Measurements from ENCODE around the gene ZNF679.
A peak's percentile ranks its signal among the peaks of the same experiment; 100 is the strongest.
"Not testable (repeated sequence)": the region's sequence is repeated elsewhere in the genome, so short reads cannot be mapped to it uniquely, and the experiment has no call there.

Gene ZNF679

DNA sequence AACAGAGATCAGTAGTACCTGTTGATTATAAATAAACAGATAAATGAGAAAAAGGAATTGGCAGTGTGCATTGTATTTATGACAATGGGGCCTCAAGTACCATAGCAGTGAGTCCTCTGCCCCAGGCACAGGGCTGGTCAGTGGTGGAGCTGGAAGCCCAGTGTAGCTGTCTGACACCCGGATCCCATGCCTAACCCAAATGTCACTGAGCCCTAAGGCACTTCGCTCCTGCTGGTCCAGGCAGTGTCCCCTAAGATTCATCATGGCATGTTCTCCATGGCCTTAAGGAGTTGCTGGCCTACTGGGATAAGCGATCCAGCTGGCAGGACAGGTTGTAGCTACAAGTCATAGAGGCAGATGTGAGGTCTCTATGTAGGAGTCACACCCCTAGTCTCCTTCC, 82.2 kb downstream of the ZNF679 start:
- DNase-seq (ENCODE audit: low read depth): no peak

DNA sequence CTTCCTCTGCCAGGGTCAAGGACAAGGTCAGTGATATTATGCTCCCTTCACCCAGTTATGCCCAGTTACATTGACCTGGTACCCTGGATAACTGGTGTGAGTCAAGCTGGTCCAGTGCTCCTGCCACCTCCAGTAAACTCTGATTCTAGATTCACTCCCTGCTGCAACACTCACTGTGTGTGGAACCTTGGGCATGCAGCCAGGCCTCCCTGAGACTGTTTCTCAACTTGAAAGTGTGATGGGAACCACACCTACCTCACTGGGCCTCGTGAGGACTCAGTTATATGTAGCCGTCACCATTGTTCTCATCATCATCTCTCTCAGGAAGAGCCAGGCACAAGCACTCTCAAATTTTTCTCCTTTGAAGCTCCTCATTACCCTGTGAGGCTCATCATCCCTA, 84.6 kb downstream of the ZNF679 start:
- DNase-seq (ENCODE audit: low read depth): no peak

DNA sequence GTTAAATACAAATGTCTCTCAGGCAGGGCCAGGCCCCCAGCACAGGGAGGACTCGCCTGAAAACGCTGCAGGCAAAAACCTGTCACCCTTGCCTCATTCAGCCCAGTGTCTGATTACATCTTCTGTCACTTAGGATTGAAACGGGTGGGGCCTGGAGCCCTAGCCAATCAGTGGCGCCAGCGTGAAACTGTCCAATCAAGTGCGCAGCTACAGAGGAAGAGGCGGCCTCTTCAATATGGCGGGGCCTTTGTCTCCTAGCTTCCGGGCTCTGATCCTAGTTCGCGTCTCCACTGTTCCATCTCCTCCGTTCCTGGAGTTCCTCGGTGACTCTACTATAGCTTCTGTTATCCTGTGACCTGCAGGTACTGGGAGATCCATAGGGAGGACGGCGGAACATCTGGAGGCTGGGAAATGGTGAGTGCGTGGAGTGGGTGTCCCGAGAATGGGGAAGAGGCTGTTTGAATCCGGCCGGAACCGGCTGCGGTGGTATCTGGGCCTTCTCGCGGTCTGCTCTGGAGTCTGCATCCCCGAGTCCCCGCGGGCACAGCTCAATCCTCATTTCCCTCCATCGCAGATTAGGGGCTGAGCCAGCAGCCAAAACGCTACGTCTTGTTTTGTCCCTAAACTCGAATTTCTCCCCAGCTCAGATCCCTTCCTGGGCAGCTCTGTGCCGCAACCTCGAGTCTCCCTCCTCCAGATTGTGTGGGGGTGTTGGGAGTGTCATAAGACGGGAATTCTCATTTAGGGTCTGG, 85.6 kb downstream of the ZNF679 start, which contains the start of gene ZNF736:
TSS of gene ZNF736 (plus strand) at position 222 of the 752 bp plus-strand sequence. CDS start at position 412, 190 bp downstream.
- peak; percentile 77 for DNase-seq (ENCODE audit: low read depth)

DNA sequence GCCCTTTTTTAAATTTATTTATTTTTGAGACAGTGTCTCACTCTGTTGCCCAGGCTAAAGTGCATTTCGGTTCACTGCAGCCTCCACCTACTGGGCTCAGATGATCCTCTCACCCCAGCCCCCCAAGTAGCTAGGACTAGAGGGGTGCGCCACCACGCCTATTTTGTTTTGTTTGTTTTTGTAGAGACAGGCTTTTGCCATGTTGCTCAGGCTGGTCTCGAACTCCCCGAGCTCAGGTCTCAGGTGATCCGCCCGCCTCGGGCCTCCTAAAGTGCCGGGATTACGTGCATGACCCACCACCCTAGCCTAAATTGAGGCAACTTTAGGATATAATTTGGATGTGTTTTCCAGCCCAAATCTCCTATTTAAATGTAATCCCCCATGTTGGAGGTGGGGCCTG, 86.3 kb downstream of the ZNF679 start:
- DNase-seq (ENCODE audit: low read depth): no peak

DNA sequence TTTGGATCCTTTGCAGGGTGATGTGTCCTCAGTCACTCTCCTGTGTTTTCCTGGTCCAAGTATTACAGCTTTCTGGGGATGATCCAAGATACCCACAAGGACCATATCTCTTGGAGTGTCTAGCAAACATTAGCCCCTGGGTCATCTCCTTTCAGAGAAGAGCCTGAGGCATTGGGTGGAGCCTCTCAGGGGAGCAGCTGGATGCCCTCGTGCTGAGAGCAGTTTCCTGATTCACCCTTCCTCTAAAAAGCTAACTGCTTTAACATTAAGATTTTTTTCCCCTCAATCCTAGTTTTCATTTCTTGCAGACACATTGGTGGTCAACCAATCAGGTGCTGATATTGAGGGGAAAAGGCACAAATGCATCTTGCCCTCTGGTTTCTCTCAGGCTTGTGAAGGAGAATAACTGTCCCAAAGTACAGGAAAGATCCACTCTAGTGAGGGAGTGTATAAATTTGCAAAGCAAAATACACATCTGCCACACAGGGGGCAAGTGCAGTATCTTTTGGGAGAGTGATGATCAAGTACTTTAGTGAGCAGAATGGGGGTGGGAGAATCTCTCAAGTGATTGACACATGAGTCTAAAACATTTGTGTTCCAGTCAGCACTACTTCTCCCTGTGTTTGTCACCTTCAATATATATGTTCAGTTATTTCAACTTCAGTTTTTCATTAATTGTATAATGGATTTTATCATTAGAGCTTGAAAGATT, 87.9 kb downstream of the ZNF679 start:
- DNase-seq (ENCODE audit: low read depth): not testable (repeated sequence)

Measured in activated T-helper 9 cell treated with anti-CD3 and anti-CD28 coated beads, Interleukin-2, amount 50 U/mL, for 16 hours (primary cell).